Stimulated activated CD8-positive, alpha-beta memory T cell treated with anti-CD3 and anti-CD28 coated beads, Interleukin-15, amount 100 ng/mL, for 48 hours (primary cell): Measurements from ENCODE around the gene LARP4B.
"Not testable (repeated sequence)": the region's sequence is repeated elsewhere in the genome, so short reads cannot be mapped to it uniquely, and the experiment has no call there.

ENCODE experiments used
- DNase-seq, 2 donors: peaks; one replicate each; pipeline ENCODE4 v3.0.0-alpha.2; 2020; ENCODE audit warnings: low read depth in 2 of 2

LARP4B gene

DNA sequence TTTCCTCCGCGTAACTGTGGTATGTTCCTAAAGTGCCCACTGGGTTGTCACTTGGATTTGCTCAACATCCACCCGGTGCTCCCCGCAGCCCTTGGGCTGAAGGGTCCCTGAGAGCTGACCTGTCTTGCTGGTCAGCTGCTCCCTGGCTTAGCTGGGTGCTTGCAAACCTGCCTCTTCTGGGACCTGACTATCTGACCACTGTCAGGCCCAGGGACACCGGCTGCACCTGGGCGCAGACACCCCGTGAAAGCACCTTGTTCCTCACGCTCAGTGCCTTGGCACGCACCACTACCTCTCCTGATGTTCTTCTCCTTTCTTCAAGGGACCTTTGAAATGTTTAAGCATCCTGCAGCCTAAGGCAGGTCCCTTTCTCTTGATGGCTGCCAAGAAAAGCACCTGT lies 26.6 kb upstream of the LARP4B start:
- DNase-seq, result no peak

DNA sequence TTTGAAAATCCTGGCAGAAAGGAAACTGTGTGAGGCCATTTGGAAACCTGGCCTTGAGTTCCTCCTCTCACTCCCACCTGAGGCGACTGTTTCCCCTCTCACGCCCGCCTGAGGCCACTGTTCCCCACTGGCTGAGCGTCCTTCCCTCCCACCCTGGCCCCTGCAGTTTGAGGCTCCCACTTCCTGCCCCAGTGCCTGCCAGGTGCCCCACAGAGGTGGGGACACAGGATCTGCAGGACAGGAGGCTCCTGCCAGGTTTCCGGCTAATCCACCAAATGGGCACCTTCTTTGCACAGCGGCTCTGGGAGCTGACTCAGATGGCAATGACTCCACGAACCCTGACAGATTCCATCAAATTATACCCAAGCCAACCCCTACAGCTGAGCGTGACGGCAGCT lies 24.3 kb upstream of the LARP4B start:
- DNase-seq, result no peak

DNA sequence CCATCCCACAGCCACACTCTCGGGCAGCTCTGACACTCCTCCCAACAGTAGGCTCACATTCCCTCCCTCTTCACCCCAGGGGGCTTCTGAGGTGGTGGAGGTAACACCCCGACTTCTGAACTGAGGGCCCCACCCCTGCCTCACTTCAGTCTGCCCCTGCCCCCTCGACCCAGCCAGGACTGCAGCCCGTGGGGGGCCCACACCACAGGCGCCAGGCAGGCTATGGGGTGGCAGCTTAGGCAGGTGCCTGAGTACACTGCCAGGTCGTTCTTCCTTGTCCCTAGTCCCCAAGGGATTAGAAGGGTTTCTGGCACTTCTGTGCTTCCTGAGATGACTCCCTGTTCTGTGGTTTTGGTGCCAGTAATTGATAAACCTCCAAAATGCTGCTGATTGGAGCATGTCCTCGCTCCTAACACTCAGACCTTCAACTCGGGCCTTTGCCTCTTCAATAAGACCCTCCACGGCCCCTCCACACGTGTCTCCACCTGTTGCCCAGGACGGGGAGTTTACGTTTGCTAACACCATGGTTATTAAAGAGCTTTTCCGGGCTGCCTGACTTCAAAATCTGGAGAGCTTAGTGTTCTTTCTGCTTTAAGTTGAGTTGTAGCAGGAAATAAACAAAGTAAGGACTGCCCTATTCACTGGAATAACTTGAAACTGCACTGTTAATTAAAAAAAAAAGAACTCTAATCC lies 23.8 kb upstream of the LARP4B start:
- no peak for DNase-seq

DNA sequence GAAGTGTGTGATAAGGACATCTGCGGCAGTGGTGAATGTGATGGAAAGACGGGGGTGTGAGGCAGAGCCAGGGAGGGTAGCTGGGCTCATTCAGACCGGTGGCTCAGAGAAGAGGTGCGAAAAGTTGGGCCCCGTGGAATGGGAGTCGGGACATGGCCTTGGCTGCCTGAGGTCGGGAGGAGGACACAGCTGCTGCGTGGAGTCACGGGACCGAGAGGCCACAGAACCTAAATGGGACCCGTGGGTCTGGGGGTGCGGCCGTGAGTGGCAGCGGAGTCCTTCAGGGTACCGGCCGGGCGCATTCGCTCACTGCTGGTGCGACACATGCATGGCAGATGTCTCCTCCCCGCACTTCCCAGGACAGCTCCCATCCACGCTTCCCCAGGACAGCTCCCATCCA lies 22.9 kb upstream of the LARP4B start:
- no peak for DNase-seq

DNA sequence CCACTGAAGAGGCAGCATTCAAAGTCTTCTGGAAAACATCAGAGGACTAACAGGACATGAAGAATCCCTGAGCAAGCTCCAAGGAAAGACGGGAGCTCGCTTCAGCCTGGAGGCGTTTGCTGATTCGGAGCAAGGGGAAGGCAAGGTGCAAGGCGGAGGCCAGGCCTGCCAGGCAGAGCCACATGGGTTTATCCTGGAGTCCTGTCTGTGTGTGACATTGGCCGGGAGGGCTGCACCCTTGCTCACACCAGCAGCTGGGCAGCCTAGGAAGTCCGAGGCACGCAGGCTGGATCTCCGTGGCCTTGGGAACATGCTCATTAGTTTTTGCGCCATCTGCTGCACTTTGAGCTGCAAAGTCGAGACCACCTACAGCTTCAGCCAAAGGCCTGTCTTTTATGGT lies 22.3 kb upstream of the LARP4B start:
- DNase-seq, result no peak

DNA sequence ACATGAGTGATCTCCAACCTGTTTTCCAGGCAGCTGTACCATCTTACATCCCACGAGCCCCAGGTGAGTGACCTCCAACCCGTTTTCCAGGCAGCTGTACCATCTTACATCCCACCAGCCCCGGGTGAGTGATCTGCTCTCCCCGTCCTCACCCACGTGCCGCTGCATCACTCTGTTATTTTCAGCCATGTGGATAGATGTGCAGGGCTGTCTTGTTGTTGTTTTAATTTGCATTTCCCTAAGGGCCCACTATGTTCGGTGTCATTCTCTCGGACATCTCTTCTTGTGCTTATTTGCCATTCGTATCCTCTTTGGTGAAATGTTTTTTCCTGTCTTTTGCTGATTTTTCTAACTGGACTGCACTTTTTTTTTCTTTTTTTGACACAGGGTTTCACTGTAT lies 17.9 kb upstream of the LARP4B start:
- DNase-seq, result no peak

DNA sequence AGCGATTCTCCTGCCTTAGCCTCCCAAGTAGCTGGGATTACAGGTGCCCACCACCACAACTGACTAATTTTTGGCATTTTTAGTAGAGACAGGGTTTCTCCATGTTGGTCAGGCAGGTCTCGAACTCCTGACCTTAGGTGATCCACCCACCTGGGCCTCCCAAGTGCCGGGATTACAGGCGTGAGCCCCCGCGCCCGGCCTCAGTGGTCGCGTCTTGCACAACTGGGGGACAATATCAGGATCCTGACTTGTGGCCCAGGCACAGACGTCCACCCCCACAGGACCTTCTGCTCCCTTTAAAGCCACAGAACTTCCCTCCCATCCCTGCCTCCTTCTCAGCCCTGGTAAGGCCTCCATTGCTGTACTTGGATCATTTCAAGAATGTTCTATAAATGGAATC lies 16.8 kb upstream of the LARP4B start:
- no peak for DNase-seq

DNA sequence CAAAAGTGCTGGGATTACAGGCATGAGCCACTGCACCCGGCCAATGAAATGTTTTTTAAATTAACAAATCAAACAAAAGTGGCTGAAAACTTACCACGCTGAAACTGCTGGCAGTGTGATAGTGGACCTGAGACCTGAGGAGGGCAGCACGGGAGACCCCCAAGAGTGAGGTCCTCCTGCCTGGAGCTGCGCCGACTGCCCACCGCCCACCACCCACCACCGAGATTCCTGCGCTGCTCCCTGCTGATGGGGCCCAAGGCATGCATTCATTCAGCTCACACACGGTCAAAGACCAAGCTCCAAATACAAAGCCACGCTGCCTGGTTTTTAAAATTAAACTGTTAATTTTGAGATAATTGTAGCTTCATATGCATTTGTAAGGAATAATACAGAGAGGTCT lies 16.4 kb upstream of the LARP4B start:
- DNase-seq, result no peak

DNA sequence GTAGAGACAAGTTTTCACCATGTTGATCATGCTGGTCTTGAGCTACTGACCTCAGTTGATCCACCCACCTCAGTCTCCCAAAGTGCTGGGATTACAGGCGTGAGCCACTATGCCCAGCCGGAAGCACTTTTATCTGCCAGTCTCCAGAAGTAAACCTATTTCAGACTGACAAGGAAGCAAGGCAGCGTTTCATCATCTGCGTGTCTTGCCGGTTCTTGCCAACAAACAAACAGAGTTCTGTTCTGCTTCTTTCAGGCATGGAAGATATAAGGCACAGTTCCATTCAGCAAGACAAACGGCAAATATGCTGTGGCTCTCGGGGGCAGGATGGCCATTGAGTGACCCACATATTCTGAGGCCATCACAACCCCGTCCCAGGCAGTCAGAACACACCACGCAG lies 15.5 kb upstream of the LARP4B start:
- no peak for DNase-seq

DNA sequence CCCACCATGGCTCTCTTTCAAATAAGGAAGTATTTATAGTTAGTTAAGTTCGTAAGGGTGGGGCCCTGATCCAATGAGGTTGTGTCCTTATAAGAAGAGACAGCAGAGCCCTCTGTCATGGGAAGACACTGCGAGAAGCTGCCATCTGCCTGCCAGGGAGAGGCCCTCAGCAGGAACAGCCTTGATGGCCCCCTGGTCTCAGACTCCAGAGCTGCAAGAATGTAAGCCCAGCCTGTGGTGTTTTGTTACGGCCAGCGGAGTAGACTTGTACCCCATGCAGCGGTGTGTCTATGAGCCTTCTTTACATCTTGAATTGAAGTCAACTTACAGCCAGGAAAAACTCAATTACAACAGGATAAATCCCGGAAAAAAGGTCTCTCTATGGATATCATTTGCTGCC lies 14.3 kb upstream of the LARP4B start:
- no peak for DNase-seq

DNA sequence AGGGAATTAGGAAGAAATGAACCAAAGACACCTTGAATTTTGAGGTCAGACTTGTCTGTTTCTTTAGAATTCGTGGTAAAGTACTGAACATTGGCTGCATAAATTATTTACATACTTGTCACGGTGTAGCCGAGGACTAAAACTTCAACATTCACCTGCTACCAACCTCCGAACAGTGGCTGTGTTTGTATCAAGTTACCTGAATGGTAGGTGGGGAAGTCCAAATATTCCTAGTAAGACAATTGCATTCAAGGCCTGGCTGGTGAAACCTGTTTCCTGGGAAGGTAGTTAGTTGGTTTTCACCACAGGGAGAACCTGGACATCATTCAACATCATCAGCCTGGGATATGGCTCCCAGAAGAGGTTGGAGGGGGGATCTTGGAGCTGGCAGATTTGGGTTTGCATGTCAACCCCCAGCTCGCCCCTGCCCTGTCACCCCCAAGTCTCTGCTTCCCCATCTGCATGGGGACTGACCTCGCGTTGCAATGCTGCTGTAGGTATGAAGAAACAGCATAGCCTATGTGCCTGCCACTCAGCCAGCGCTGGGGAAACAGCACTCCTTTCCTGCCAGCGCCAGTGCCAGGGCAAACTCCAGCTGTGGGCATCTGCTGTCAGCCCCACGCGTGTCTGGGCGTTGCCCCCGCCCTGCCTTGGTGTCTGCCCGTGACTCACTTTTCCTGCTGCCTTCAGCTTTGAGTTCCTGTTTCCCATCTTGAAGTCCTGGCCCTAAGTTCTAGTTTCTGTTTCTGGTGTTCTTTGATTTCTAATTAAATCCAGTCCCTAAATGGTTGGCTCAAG lies 12.7 kb upstream of the LARP4B start:
- no peak for DNase-seq

DNA sequence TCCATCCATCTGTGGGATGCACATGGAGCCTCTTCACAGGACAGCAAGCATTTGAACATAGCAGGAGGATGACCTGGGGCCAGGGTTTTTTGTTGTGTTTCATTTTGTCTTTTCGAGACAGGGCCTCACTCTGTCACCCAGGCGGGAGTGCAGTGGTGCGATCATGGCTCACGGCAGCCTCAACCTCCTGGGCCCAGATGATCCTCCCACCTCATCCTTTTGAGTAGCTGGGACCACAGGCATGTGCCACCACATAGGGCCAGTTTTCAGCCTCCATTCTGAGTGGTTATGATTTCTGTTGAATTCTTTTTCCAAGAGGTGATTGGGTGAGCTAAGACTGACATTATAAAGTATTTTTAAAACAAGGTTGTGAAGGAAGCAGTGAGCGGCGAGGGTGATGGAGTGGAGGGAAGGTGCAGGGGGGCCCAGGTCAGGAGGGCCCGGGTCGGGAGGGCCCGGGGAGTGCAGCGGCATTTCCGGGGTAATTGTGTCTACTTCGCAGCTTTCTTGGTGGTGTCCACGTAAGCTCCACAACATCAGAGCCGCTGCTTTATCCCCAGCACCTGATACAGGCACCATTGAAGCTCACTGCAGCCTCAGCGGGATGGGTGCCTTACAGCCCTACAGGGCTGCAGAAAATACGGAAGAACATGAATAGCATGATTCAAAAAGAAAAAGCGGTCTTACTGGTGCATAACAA lies 12.0 kb upstream of the LARP4B start:
- no peak for DNase-seq

DNA sequence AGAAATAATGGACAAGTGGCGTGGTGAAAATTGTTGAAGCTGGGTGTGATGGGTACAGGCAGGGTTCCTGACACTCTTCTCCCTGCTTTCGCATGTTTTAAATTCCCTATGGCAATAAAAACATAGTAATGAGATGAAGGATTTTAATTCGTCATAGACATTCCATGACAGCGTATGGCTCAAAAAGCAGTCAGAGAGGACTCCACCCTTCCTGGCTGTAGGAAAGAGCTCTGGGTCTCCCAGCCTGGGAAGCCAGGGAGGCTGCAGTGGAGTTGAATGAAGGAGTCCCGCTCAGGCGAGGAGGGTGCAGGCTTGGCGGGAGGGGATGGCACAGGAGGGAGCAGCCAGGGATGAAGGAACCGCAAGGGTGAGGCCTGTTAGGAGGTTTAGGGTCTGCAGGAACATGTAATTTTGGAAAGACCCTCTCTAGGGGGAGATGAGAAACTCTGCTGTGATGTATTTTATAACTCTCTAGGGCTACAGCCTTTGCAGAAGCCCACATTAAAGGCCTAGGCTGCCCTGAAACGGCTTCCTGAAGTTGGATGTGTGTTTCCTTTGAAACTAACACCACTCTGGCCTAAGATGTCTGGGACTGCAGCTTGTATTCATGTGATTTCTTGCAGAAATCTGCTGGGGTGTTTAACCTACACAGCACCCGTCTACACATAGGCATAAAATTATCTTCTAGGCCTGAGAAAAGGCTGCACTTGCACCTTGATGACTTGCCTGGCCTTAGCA lies 7.6 kb upstream of the LARP4B start:
- DNase-seq, result no peak

DNA sequence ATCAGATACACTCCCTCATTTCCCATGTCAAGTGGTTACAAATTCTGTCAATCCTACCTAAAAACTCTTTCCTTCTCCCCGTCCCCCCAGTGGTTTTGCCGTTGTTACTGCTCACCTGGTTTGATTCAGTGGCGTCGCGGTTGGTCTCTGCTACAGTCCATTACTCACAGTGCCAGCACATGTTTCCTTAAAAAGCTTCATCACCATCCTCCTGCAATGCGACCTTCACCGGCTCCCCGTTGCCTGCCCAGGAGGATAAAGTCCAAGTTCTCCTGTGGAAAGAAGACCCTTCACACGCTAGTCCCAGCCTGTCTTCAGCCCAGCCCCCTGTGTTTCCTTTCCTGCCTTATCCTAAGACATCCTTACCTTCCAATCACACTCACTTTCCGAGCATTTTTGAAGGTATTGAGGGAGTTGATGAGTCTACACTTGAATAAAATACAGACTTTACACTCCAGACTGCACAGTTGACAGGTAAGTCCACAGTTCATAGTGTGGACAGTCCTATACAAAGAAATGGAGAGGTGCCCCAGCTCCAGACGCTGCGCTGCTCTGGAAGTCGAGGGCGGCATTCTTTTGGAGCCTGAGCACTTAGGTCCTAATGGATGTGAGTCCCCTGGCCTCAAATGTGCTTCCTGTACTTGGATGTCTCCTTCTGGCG lies 3.4 kb upstream of the LARP4B start:
- DNase-seq, result no peak

DNA sequence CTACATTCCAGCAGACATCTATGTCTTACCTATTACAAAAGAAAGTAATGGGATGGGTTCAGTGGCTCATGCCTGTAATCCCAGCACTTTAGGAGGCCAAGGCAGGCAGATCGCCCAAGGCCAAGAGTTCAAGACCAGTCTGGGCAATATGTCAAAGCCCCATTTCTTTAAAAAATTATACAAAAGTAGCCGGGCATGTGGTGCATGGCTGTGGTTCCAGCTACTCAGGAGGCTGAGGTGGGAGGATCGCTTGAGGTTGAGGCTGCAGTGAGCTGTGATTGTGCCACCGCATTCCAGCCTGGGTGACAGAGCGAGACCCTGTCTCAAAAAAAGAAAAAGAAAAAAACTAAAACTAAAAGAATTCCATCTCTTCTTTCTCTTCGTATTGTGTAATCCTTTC lies 2.7 kb upstream of the LARP4B start:
- DNase-seq, result not testable (repeated sequence)

DNA sequence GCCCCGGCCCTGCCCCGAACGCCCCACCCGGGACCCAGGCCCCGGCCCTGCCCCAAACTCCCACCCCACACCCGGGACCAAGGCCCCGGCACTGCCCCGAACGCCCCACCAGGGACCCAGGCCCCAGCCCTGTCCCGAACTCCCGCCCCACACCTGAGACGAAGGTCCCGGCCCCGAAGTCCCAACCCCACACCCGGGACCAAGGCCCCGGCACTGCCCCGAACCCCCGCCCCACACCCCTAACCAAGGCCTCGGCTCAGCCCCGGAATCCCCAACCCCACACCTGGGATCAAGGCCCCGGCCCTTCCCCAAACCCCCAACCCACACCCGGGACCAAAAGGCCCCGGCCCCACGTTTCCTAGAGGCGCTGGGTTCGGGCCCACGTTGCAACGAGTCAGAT lies 1.1 kb upstream of the LARP4B start:
- no peak for DNase-seq

DNA sequence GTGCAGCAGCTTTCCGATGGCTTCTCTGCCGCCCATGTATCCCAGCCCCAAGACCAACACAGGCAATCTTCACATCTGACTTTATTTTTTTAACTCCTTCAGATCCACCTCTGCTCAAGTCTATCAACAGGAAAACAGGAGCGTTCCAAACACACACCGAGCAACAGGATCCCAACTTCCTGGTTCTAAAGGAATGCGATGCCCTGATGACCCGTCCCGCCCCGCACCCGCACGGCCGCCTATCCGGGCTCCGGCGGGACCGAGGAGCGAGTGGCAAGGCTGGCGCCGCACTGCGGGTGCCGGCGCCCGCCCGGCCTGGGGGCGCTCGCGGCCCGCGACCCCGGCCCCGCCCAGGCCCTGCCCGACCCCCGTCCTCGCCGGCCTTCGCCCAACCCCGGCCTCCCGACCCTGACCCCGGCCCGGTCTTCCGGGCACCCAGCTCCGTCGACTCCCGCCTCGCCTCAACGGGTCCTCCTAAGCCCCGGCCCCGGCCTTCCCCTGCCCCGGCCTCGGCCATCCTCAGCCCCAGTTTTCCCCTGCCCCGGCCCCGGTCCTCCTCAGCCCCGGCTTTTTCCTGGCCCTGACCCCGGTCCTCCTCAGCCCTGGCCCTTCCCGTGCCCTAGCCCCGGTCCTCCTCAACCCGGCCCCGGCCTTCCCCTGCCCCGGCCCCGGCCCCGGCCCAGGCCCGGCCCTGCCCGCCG lies 730 bp downstream of the LARP4B start:
- no peak for DNase-seq

DNA sequence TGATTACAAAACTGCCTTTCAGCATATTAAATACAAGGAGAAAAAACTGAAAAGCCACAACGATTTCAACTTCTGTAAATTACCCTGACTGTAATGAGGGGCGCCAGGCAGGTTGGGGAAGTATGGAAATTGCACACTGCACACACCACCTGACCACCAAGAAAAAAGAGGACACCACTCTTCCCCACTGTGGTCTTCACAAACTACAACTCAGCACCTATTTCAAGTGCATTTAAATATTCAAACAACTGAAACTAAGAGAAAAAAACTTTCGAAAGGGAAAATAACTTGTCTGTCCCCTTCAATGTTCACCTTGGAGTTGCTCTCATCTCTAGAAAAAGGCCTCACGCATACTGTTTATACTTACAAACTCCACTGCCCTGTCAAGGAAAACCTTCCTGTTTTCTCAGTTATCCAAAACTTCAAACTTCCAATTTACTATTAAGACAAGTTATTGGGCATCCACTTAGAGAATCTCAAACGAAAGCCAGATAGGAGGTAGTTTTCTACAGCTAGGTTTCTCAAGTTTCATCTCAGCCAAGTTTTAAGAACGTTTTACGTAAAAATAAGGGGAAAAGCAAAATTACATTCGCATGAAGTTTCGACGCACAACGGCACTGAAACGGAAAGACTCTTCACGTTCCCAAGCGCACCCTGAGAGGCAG lies 1.4 kb downstream of the LARP4B start:
- no peak for DNase-seq

DNA sequence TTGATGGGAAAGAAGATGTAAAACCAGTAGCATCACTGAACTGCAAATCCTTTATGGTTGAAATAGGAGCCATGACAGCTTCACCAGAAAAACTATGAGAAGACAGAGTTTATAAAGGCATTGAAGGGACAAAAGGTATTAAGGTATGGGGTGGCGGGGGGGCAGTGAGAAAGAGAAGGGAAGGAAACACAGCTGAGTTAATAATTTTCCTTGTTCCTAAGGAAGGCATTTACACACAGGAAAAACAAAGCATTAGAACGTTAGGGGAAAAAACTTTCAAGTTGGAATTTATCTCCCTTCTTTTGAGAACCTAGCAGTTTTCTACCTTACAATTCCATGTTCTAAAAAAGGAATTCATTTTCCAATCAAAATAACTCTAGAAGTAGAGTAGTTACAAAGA lies 4.4 kb downstream of the LARP4B start:
- DNase-seq, result no peak

DNA sequence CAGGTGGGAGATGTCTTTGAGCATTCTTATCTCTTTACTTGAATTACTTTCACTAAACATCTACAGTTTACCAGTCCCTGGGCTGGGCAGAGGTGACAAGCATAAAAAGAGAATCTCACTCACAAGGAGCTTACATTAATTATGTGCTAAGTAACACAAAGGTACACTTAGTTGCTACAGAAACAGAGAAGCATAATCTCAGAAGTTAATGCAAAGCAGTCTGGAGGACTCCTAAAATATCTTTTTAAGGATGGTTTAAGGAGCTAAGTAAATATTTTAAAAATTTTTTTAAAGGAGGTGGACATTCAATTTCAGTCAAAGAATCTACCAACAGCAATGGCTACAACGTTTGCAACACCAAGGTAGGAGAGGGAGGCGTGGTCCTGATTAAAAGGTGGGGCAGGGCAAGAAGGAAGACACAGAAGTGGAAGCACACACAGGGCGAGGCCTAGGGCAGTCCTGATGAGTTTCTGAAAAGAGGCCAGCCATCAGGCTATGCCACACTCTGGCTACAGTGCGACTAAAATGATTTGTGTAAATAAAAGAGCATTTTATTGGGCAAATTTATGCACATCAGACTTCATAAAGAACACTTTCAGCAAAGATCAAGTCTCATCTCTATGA lies 5.3 kb downstream of the LARP4B start:
- no peak for DNase-seq
